GM12864 (cell line): ENCODE measurements around the gene KLRC2.
"Not testable (repeated sequence)": the region's sequence is repeated elsewhere in the genome, so short reads cannot be mapped to it uniquely, and the experiment has no call there.

Experiments
- DNase-seq: peaks from one replicate; pipeline ENCODE4 v3.0.0-alpha.2; 2011; ENCODE audit warnings: low read depth
- H3K4me3 ChIP-seq: 2 replicates; pipeline ENCODE4 v1.5.1; 2011; ENCODE audit warnings: mild to moderate bottlenecking, low read depth, low read length, control low read depth
- TF ChIP-seq, protein P1 (sequence below): IDR thresholded peaks from 2 replicates; pipeline ENCODE4 v1.5.1; 2011; ENCODE audit warnings: low read depth, mild to moderate bottlenecking, moderate library complexity, low read length, control low read depth, inconsistent platforms; ENCODE audit errors: missing control alignments

Gene KLRC2

DNA sequence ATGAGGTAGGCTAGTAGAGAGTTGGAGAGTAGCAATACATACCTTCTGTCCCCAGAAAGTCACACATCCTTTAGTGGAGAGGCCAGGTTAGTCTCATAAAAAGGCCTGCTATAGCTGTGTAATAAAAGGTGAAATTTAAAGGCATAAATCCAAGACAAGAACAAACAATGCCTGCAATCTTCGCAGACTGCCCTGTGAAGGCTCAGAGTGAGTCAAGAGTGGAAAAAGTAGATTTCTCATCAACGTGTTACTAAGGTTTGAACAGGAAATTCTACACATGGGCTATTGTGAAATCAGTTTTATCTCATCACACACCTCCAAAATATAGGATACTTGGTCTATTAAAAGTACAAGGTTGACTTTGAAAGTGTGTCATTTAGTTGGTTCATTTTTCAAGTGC is 17.3 kb upstream of the KLRC2 start, which contains the start of gene KLRC1:
Gene KLRC1 (minus strand): TSS at position 222 of the 400 bp plus-strand sequence. CDS start 2,221 bp downstream, outside the sequence.
- no peak for DNase-seq
- no peak within 1 kb of the TSS for H3K4me3 ChIP-seq
- TF ChIP-seq, protein P1, sequence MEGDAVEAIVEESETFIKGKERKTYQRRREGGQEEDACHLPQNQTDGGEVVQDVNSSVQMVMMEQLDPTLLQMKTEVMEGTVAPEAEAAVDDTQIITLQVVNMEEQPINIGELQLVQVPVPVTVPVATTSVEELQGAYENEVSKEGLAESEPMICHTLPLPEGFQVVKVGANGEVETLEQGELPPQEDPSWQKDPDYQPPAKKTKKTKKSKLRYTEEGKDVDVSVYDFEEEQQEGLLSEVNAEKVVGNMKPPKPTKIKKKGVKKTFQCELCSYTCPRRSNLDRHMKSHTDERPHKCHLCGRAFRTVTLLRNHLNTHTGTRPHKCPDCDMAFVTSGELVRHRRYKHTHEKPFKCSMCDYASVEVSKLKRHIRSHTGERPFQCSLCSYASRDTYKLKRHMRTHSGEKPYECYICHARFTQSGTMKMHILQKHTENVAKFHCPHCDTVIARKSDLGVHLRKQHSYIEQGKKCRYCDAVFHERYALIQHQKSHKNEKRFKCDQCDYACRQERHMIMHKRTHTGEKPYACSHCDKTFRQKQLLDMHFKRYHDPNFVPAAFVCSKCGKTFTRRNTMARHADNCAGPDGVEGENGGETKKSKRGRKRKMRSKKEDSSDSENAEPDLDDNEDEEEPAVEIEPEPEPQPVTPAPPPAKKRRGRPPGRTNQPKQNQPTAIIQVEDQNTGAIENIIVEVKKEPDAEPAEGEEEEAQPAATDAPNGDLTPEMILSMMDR: no peak

DNA sequence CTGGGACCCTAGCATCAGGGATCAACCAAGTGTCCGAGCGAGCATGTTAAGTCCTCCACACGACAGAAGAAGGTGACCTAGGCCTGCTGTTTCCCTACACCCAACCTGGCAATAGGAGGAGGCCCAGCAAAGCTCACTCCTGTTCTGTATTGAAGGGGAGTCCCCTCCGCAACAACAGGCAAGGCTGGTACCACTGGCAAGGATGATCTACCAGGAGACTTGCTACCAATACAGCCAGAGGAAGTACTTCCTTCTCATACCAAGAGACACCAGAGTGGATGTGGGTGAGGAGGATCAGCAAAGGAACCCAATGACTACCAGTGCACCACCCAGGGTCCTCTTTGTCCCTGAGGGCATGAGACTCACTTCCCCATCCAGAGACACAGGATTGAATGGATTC is 12.4 kb upstream of the KLRC2 start:
- TF ChIP-seq, protein P1: no peak
- no peak for DNase-seq
- no peak overlapping the region for H3K4me3 ChIP-seq

DNA sequence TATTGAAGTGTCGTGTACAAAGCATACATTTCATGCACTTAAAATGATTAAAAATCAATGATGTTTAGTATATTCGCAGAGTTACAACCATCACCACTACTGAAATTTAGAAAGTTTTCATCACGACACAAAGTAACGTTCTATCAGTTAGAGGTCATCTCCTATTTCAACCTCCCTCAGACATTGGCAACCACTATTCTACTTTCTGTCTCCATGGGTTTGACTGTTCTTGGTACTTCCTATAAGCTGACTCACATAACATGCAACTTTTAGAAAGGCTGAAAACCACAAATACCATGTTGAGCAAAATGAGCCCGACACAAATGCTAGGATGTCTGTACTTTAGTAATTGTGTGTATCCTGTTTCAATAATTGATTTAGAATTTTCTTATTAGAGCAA is 10.2 kb upstream of the KLRC2 start:
- DNase-seq, H3K4me3 ChIP-seq: not testable (repeated sequence)

DNA sequence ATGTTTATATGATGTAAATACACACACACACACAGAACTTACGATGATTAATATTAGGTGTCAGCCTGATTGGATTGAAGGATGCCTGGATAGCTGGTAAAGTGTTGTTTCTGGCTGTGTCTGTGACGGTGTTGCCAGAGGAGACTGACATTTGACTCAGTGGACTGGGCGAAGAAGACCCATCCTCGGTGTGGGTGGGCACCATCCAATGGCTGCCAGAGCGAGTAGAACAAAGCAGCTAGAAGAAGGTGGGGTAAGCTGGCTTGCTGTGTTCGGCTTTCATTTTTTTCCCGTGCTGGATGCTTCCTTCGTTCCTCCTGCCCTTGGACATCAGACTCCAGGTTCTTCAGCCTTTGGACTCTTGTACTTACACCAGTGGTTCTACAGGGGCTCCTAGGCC is 5.3 kb upstream of the KLRC2 start:
- not testable (repeated sequence) for DNase-seq, H3K4me3 ChIP-seq

DNA sequence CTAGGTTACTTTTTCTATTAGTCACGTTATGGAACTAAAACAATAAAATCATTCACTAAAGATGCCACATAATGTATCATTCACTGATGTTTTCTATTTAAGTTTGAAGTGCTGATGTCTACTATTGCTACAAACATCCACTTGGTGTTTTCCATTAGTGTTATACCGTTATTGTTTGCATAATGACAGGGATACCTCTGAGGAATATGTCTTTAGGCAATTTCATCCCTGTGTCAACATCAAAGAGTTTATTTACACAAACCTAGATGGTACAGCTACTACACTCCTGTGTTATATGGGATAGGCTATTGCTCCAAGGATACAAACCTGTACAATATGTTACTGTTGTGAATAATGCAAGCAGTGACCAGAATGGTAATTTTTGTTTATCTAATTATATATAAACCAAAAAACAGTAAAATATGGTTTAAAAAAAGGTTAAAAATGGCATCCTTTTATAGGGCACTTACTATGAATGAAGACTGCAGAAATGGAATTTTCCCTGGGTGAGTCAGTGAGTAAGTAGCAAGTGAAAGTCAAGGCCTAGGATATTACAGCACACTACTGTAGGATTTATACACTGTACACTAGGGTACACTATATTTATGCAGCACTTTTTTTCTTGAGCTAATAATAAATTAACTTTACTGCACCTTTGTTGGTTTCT is 3.9 kb upstream of the KLRC2 start:
- DNase-seq, H3K4me3 ChIP-seq: not testable (repeated sequence)

DNA sequence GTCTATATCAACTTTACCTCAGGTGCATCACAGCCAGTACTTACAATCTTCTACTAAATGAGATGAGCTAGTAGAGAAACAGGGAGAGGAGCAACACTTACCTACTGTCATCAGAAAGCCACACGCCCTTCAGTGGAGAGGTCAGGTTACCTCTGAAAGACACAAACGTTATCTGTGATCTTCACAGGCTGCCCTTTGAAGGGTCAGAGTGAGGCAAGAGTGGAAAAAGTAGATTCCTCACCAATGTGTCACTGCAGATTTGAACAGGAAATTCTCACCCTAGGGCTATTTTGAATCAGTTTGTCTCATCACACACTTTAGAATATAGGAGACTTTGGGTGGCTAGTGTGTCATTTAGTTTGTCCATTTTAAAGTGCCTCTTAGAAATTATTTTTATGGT is 1.8 kb upstream of the KLRC2 start:
- not testable (repeated sequence) for DNase-seq

DNA sequence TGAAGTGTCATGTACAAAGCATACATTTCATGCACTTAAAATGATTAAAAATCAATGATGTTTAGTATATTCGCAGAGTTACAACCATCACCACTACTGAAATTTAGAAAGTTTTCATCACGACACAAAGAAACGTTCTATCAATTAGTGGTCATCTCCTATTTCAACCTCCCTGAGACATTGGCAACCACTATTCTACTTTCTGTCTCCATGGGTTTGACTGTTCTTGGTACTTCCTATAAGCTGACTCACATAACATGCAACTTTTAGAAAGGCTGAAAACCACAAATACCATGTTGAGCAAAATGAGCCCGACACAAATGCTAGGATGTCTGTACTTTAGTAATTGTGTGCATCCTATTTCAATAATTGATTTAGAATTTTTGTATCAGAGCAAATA is 5.2 kb downstream of the KLRC2 start:
- H3K4me3 ChIP-seq, DNase-seq: not testable (repeated sequence)

More for the DNA sequence above, 1.8 kb upstream of the KLRC2 start:
- H3K4me3 ChIP-seq: not testable (repeated sequence)

DNA sequence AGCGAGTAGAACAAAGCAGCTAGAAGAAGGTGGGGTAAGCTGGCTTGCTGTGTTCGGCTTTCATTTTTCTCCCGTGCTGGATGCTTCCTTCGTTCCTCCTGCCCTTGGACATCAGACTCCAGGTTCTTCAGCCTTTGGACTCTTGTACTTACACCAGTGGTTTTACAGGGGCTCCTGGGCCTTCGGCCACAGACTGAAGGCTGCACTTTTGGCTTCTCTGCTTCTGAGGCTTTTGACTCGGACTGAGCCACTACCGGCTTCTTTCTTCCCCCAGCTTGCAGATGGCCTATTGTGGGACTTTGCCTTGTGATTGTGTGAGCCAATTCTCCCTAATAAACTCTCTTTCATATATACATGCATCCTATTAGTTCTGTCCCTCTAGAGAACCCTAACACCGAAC is 9.9 kb downstream of the KLRC2 start:
- DNase-seq, H3K4me3 ChIP-seq: not testable (repeated sequence)

DNA sequence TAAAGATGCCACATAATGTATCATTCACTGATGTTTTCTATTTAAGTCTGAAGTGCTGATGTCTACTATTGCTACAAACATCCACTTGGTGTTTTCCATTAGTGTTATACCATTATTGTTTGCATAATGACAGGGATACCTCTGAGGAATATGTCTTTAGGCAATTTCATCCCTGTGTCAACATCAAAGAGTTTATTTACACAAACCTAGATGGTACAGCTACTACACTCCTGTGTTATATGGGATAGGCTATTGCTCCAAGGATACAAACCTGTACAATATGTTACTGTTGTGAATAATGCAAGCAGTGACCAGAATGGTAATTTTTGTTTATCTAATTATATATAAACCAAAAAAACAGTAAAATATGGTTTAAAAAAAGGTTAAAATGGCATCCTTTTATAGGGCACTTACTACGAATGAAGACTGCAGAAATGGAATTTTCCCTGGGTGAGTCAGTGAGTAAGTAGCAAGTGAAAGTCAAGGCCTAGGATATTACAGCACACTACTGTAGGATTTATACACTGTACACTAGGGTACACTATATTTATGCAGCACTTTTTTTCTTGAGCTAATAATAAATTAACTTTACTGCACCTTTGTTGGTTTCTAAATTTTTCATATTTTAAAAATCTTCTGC is 11.4 kb downstream of the KLRC2 start:
- not testable (repeated sequence) for DNase-seq, H3K4me3 ChIP-seq

DNA sequence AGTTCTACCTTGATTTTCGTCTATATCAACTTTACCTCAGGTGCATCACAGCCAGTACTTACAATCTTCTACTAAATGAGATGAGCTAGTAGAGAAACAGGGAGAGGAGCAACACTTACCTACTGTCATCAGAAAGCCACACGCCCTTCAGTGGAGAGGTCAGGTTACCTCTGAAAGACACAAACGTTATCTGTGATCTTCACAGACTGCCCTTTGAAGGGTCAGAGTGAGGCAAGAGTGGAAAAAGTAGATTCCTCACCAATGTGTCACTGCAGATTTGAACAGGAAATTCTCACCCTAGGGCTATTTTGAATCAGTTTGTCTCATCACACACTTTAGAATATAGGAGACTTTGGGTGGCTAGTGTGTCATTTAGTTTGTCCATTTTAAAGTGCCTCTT is 13.7 kb downstream of the KLRC2 start:
- not testable (repeated sequence) for H3K4me3 ChIP-seq, DNase-seq

DNA sequence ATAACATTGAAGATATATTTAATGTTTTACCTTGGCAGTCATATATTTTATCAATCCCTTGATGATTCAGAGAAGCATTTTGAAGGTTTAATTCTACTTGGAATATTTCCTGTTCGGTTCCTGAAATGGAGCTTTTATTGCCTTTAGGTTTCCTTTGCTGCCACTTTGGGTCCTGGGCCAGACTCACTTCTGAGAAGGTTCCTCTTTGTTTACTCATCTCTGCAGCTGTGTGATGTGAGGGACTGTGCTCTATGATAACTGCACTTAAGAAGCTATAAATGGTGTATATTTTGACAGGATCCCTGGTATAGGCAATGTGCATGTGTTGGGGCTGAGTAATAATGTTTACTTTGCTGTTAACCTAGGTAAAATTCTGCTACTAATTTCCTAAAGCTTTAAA is 15.5 kb downstream of the KLRC2 start, which contains the start of gene KLRC3:
Gene KLRC3 (minus strand): TSS at position 262 of the 400 bp plus-strand sequence. CDS start 45 bp downstream, at position 217.
- DNase-seq, H3K4me3 ChIP-seq: not testable (repeated sequence)

DNA sequence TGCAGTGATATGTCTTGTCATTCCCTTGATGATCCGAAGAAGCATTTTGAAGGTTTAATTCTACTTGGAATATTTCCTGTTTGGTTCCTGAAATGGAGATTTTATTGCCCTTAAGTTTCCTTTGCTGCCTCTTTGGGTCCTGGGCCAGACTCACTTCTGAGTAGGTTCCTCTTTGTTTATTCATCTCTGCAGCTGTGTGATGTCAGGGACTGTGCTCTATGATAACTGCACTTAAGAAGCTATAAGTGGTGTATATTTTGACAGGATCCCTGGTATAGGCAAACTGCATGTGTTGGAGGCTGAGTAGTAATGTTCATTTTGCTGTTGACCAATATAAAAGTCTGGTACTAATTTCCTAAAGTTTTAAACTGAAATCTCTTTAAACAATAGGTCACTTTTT is 26.4 kb downstream of the KLRC2 start, which contains the start of gene KLRC4:
Gene KLRC4 (minus strand): TSS at position 366 of the 400 bp plus-strand sequence. CDS start 182 bp downstream, at position 184.
- no peak for DNase-seq
- TF ChIP-seq, protein P1: no peak

More for the DNA sequence above, 26.4 kb downstream of the KLRC2 start, which contains the start of gene KLRC4:
- no peak within 1 kb of the TSS for H3K4me3 ChIP-seq
